Right renal cortex interstitium (tissue), 3 donors: ENCODE results near the gene CDH13. TPM values are rescaled to one million over a fixed set of nuclear protein-coding genes. Genes with fewer than 3 reads are reported as not detected.

Experiments
- DNase-seq, 3 donors: peaks; one replicate each; pipeline ENCODE4 v3.0.0-alpha.2; 2013; ENCODE audit warnings: low read depth in 3 of 3, low spot score in 2 of 3
- polyA plus RNA-seq, 3 donors: library from polyadenylated mRNA; unstranded; fragments of 120-200 nt; gene quantifications; one replicate each; pipeline ENCODE4 v1.2.1, GENCODE V29; 2013; ENCODE audit not compliant: insufficient read length in 3 of 3

The CDH13 gene
- polyA plus RNA-seq, 3 donors: 9.4 to 16.2 (median 14.7) TPM

- no peak for DNase-seq
These were observed 458.9 kb downstream of the CDH13 start for GRCh38 chr16:83085660-83086059.

- no peak for DNase-seq
These were observed 469.3 kb downstream of the CDH13 start for GRCh38 chr16:83095941-83096692.

GRCh38 chr16:83098536-83098935 is 471.8 kb downstream of the CDH13 start:
- DNase-seq: no peak

- no peak for DNase-seq
These were observed 473.9 kb downstream of the CDH13 start for GRCh38 chr16:83100679-83101078.

- DNase-seq: no peak
These were observed 475.6 kb downstream of the CDH13 start for GRCh38 chr16:83102336-83102735.

- no peak for DNase-seq
These were observed 478.7 kb downstream of the CDH13 start for GRCh38 chr16:83105279-83106077.

GRCh38 chr16:83109490-83110125 is 482.8 kb downstream of the CDH13 start:
- DNase-seq: no peak

- no peak for DNase-seq
These were observed 483.5 kb downstream of the CDH13 start for GRCh38 chr16:83110269-83110668.

GRCh38 chr16:83113317-83113716 is 486.5 kb downstream of the CDH13 start:
- no peak for DNase-seq

GRCh38 chr16:83113811-83114210 is 487.0 kb downstream of the CDH13 start:
- DNase-seq: no peak

- DNase-seq: no peak
These were observed 488.9 kb downstream of the CDH13 start for GRCh38 chr16:83115491-83116232.

GRCh38 chr16:83116274-83116892 is 489.6 kb downstream of the CDH13 start:
- DNase-seq: no peak

- DNase-seq: no peak
These were observed 491.0 kb downstream of the CDH13 start for GRCh38 chr16:83117810-83118209.

GRCh38 chr16:83118365-83118764 is 491.6 kb downstream of the CDH13 start:
- no peak for DNase-seq

- DNase-seq: no peak
These were observed 499.3 kb downstream of the CDH13 start for GRCh38 chr16:83125999-83126568.

- no peak for DNase-seq
These were observed 501.3 kb downstream of the CDH13 start for GRCh38 chr16:83128041-83128440.

- DNase-seq: no peak
These were observed 503.3 kb downstream of the CDH13 start for GRCh38 chr16:83130039-83130438.

GRCh38 chr16:83134638-83135037 is 507.9 kb downstream of the CDH13 start:
- no peak for DNase-seq

- no peak for DNase-seq
These were observed 509.6 kb downstream of the CDH13 start for GRCh38 chr16:83136419-83136818.

GRCh38 chr16:83136924-83137323 is 510.2 kb downstream of the CDH13 start:
- DNase-seq: no peak
